Prostate gland (tissue), 2 donors: ENCODE measurements around the gene GLTP. TPM values are rescaled to one million over a fixed set of nuclear protein-coding genes. Genes with fewer than 3 reads are reported as not detected.

Source experiments
- DNase-seq: peaks from one replicate; pipeline ENCODE4 v3.0.0-alpha.2; 2019; ENCODE audit warnings: low spot score
- H3K27ac ChIP-seq, 2 donors: fragments of 200-600 bp; sonication (generic); 2 replicates each; pipeline ENCODE4 v1.5.1; 2017 to 2019
- H3K27me3 ChIP-seq: fragments of 200-600 bp; sonication (generic); replicated peaks from 2 replicates; pipeline ENCODE4 v1.5.1; 2019; ENCODE audit not compliant: insufficient read depth
- H3K36me3 ChIP-seq, 2 donors: fragments of 200-600 bp; sonication (generic); 1 replicate in 1 of 2; 2 replicates in 1 of 2; pipeline versions ENCODE4 v1.5.1 to v1.8.1; 2017 to 2019
- H3K4me1 ChIP-seq: fragments of 200-600 bp; sonication (generic); replicated peaks from 2 replicates; pipeline ENCODE4 v1.5.1; 2019
- H3K4me3 ChIP-seq, 2 donors: fragments of 200-600 bp; sonication (generic); 2 replicates each; pipeline ENCODE4 v1.5.1; 2017 to 2019
- H3K9me3 ChIP-seq: fragments of 200-600 bp; sonication (generic); 2 replicates; pipeline ENCODE4 v1.5.1; 2017
- CTCF ChIP-seq, 4 experiments: fragments of 200-600 bp in 2 of 4; fragments of 450-650 bp in 2 of 4; sonication (generic) in 2 of 4; IDR thresholded peaks; 1 replicate in 3 of 4; 2 replicates in 1 of 4; pipeline ENCODE4 v1.5.1; 2016 to 2019; ENCODE audit warnings: antibody characterized with exemption in 4 of 4, mild to moderate bottlenecking in 2 of 4, moderate library complexity in 2 of 4
- POLR2A ChIP-seq: fragments of 450-650 bp; IDR thresholded peaks from one replicate; pipeline ENCODE4 v1.6.1; 2016; ENCODE audit warnings: antibody characterized with exemption, mild to moderate bottlenecking
- POLR2AphosphoS5 ChIP-seq: sonication (generic); formaldehyde crosslinking; IDR thresholded peaks from one replicate; pipeline ENCODE4 v1.6.1; 2017; ENCODE audit warnings: antibody characterized with exemption
- WGBS: methylation state at CpG from one replicate; pipeline ENCODE4 v1.1.5; 2018; 5-methylcytosine and 5-hydroxymethylcytosine counted together
- intact Hi-C: fragments of 100-400 bp; cut with DNase I; formaldehyde crosslinking; loops from one replicate; pipeline ENCODE4 v1.14.2; 2022
- total RNA-seq, 2 donors: library from RNA; depleted of rRNA; stranded (reverse); fragments of >200 nt; gene quantifications; one replicate each; pipeline ENCODE4 v1.1.0, GENCODE V29; 2016

Gene GLTP
- total RNA-seq, 2 donors from 2014 or later: 67.2 to 87.1 TPM

GRCh38 chr12:109817627-109818231 is 62.6 kb downstream of the GLTP start:
- intact Hi-C loops: no loop called here
- TF ChIP-seq POLR2A (no peak), POLR2AphosphoS5 (no peak), CTCF (IDR thresholded peaks at IDR 0.05) (no peak)
- peak overlapping the region in 1 of 2 donors; percentile 29 for H3K27ac ChIP-seq

GRCh38 chr12:109816870-109817269 is 63.5 kb downstream of the GLTP start:
- intact Hi-C loops: no loop called here
- WGBS: 82% methylated on average over 7 of the region's 7 CpGs
- no peaks in the 10 kb centered on the region for H3K36me3 ChIP-seq
- no peaks in the 10 kb centered on the region for H3K27me3 ChIP-seq
- H3K27ac ChIP-seq: no peak overlapping the region
- no peak overlapping the region for H3K4me3 ChIP-seq
- H3K4me1 ChIP-seq: no peaks in the 10 kb centered on the region
- TF ChIP-seq CTCF (IDR thresholded peaks at IDR 0.05) (no peak), POLR2A (no peak), POLR2AphosphoS5 (no peak)
- H3K9me3 ChIP-seq: no peaks in the 10 kb centered on the region
- no peak for DNase-seq

More at GRCh38 chr12:109817627-109818231, 62.6 kb downstream of the GLTP start:
- H3K4me3 ChIP-seq: no peak overlapping the region
- DNase-seq: no peak
- H3K4me1 ChIP-seq: no peaks in the 10 kb centered on the region
- 90% methylated on average over 8 of the region's 8 CpGs for WGBS
- no peaks in the 10 kb centered on the region for H3K9me3 ChIP-seq
- H3K36me3 ChIP-seq: no peaks in the 10 kb centered on the region
- H3K27me3 ChIP-seq: no peaks in the 10 kb centered on the region

GRCh38 chr12:109815757-109816617 is 64.4 kb downstream of the GLTP start:
- DNase-seq: peak; percentile 39
- intact Hi-C loops: no loop called here
- Histone ChIP-seq H3K4me3 (no peak overlapping the region), H3K36me3 (no peaks in the 10 kb centered on the region), H3K9me3 (no peaks in the 10 kb centered on the region), H3K27me3 (no peaks in the 10 kb centered on the region), H3K27ac (peak overlapping the region in 1 of 2 donors; percentile 44), H3K4me1 (no peaks in the 10 kb centered on the region)
- TF ChIP-seq POLR2AphosphoS5 (peak; percentile 66), CTCF (IDR thresholded peaks at IDR 0.05) (no peak), POLR2A (no peak)
- WGBS: 71% methylated on average over 9 of the region's 10 CpGs

- Histone ChIP-seq H3K27ac (no peak overlapping the region), H3K9me3 (no peaks in the 10 kb centered on the region), H3K4me1 (no peaks in the 10 kb centered on the region), H3K27me3 (no peaks in the 10 kb centered on the region), H3K4me3 (no peak overlapping the region), H3K36me3 (no peaks in the 10 kb centered on the region)
- intact Hi-C loops: no loop called here
- TF ChIP-seq POLR2A: no peak
- no peak for TF ChIP-seq POLR2AphosphoS5
- no peak for TF ChIP-seq CTCF (IDR thresholded peaks at IDR 0.05)
- WGBS: 86% methylated on average over 4 of the region's 4 CpGs
- DNase-seq: no peak
Observed at GRCh38 chr12:109815225-109815624, 65.1 kb downstream of the GLTP start.
